PC-3 (cell line): ENCODE data around the gene EFCAB6. TPM values are rescaled to one million over a fixed set of nuclear protein-coding genes. Genes with fewer than 3 reads are reported as not detected.

Experiments
- ATAC-seq: fragments of 200-7000 bp; cut with Tn5 transposase; 2 replicates; pipeline ENCODE4 v1.9.1; 2020; ENCODE audit warnings: mild to moderate bottlenecking, moderate library complexity
- BruUV-seq: library from RNA; stranded (reverse); fragments of 400-500 nt; replicated peaks from 2 replicates; lab custom pipeline; 2021; lab: Mats Ljungman, UMichigan
- CTCF ChIA-PET: fragments of 300-600 bp; sonication (Branson Sonifier 250); formaldehyde crosslinking; loops from one replicate; lab custom pipeline; 2022; ENCODE audit warnings: antibody characterized with exemption; lab: Charles Lee
- POLR2A ChIA-PET: fragments of 300-600 bp; sonication (Branson Sonifier 250); formaldehyde crosslinking; loops from one replicate; lab custom pipeline; 2022; ENCODE audit warnings: antibody characterized with exemption; ENCODE audit not compliant: unreplicated experiment; lab: Charles Lee
- DNase-seq: peaks from one replicate; pipeline ENCODE4 v3.0.0-alpha.2; 2015
- H2AFZ ChIP-seq: fragments of 300-600 bp; sonication (generic); 2 replicates; pipeline ENCODE4 v1.6.0; 2016; ENCODE audit warnings: antibody characterized with exemption, low read length
- H3F3A ChIP-seq: fragments of 300-600 bp; sonication (generic); one replicate; pipeline ENCODE4 v1.6.0; 2017; ENCODE audit warnings: antibody characterized with exemption, low read length, control low read depth, mild to moderate bottlenecking; ENCODE audit not compliant: unreplicated experiment
- H3K27ac ChIP-seq: fragments of 300-600 bp; sonication (generic); 2 replicates; pipeline ENCODE4 v1.5.1; 2016; ENCODE audit warnings: mild to moderate bottlenecking, low read length
- H3K27me3 ChIP-seq: fragments of 300-600 bp; sonication (generic); 2 replicates; pipeline ENCODE4 v1.6.1; 2016; ENCODE audit warnings: low read length, mixed read lengths
- H3K36me3 ChIP-seq: fragments of 300-600 bp; sonication (generic); 2 replicates; pipeline ENCODE4 v1.6.1; 2016; ENCODE audit warnings: low read depth, mixed run types, low read length, mixed read lengths
- H3K4me1 ChIP-seq: fragments of 300-600 bp; sonication (generic); 2 replicates; pipeline ENCODE4 v1.5.1; 2016; ENCODE audit warnings: low read length; ENCODE audit not compliant: insufficient read depth
- H3K4me2 ChIP-seq: fragments of 300-600 bp; sonication (generic); 2 replicates; pipeline ENCODE4 v1.6.0; 2016; ENCODE audit warnings: low read length
- H3K4me3 ChIP-seq: fragments of 300-600 bp; sonication (generic); 2 replicates; pipeline ENCODE4 v1.5.1; 2016; ENCODE audit warnings: mild to moderate bottlenecking, low read length, mixed read lengths
- H3K79me2 ChIP-seq: fragments of 300-600 bp; sonication (generic); 2 replicates; pipeline ENCODE4 v1.6.1; 2017; ENCODE audit warnings: low read length, mixed read lengths
- H3K9ac ChIP-seq: fragments of 300-600 bp; sonication (generic); 2 replicates; pipeline ENCODE4 v1.6.0; 2016; ENCODE audit warnings: mild to moderate bottlenecking, low read length
- H3K9me2 ChIP-seq: fragments of 300-600 bp; sonication (generic); replicated peaks from 2 replicates; pipeline ENCODE4 v1.6.1; 2016; ENCODE audit warnings: mixed run types, low read length, mixed read lengths
- H3K9me3 ChIP-seq: fragments of 300-600 bp; sonication (generic); 2 replicates; pipeline ENCODE4 v1.6.1; 2016; ENCODE audit warnings: low read length, mixed read lengths
- H4K20me1 ChIP-seq: fragments of 300-600 bp; sonication (generic); 2 replicates; pipeline ENCODE4 v1.6.1; 2016; ENCODE audit warnings: low read length, mixed read lengths
- EZH2 ChIP-seq: fragments of 300-600 bp; sonication (generic); IDR thresholded peaks from one replicate; pipeline ENCODE4 v1.6.1; 2017; ENCODE audit warnings: antibody characterized with exemption, mild to moderate bottlenecking, low read length; ENCODE audit not compliant: unreplicated experiment
- EZH2phosphoT487 ChIP-seq: fragments of 300-600 bp; sonication (generic); IDR thresholded peaks from 2 replicates; pipeline ENCODE4 v1.6.1; 2018; ENCODE audit warnings: mild to moderate bottlenecking, antibody characterized with exemption, low read length, borderline replicate concordance
- intact Hi-C: fragments of 100-400 bp; cut with micrococcal nuclease; formaldehyde crosslinking; loops from 2 replicates; pipeline ENCODE4 v1.9.0; 2023
- total RNA-seq: library from RNA; depleted of rRNA; stranded (reverse); fragments of >200 nt; gene quantifications from 2 replicates; pipeline ENCODE4 v1.2.3, GENCODE V29; 2014
- TF ChIP-seq, protein P1 (sequence below): fragments of 300-600 bp; sonication (generic); conservative IDR thresholded peaks from 2 replicates; pipeline ENCODE4 v1.5.1; 2017; ENCODE audit warnings: antibody characterized with exemption, low read depth, mild to moderate bottlenecking, low read length

EFCAB6 gene
- total RNA-seq, 1 experiment from 2014 or later = 0.07 TPM

DNA sequence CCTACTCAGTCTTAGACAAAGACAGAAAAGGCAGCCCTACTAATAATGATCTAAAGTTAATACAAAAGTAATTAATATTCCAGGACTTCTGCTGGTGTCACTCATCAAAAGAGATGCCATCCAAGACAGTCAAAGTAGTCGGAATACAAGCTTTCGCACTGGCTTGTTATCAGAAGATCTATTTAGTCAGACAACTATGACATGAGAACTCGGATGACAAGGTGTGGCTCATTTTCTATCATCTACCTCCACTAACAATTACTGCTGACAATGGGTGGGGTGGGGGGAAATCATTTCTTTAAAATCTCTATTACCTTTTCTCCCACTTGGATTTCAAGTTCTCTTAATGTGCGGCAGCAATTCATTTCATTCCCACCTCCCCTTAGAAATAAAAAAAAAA lies 56.7 kb downstream of the EFCAB6 start:
- ChIA-PET POLR2A (no interaction called here), CTCF (no interaction called here)
- DNase-seq (no peak), ATAC-seq (no peak)
- no peak for TF ChIP-seq EZH2phosphoT487
- TF ChIP-seq EZH2 = no peak
- TF ChIP-seq, protein P1, sequence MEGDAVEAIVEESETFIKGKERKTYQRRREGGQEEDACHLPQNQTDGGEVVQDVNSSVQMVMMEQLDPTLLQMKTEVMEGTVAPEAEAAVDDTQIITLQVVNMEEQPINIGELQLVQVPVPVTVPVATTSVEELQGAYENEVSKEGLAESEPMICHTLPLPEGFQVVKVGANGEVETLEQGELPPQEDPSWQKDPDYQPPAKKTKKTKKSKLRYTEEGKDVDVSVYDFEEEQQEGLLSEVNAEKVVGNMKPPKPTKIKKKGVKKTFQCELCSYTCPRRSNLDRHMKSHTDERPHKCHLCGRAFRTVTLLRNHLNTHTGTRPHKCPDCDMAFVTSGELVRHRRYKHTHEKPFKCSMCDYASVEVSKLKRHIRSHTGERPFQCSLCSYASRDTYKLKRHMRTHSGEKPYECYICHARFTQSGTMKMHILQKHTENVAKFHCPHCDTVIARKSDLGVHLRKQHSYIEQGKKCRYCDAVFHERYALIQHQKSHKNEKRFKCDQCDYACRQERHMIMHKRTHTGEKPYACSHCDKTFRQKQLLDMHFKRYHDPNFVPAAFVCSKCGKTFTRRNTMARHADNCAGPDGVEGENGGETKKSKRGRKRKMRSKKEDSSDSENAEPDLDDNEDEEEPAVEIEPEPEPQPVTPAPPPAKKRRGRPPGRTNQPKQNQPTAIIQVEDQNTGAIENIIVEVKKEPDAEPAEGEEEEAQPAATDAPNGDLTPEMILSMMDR = no peak
- Histone ChIP-seq H3K9ac (no peak overlapping the region), H3F3A (no peaks in the 10 kb centered on the region), H4K20me1 (no peaks in the 10 kb centered on the region), H2AFZ (no peak overlapping the region), H3K4me1 (no peaks in the 10 kb centered on the region), H3K27me3 (no peaks in the 10 kb centered on the region), H3K27ac (no peak overlapping the region), H3K9me2 (no peaks in the 10 kb centered on the region), H3K4me2 (no peak overlapping the region), H3K9me3 (no peaks in the 10 kb centered on the region), H3K4me3 (no peak overlapping the region), H3K36me3 (no peaks in the 10 kb centered on the region), H3K79me2 (no peaks in the 10 kb centered on the region)
- BruUV-seq = no TSS peak
- intact Hi-C loops = no loop called here

- H4K20me1 ChIP-seq = no peaks in the 10 kb centered on the region
- H3K9me2 ChIP-seq = no peaks in the 10 kb centered on the region
- no peaks in the 10 kb centered on the region for H3K27me3 ChIP-seq
- intact Hi-C loops = no loop called here
- no peak overlapping the region for H3K27ac ChIP-seq
- H3K79me2 ChIP-seq = no peaks in the 10 kb centered on the region
- no peaks in the 10 kb centered on the region for H3F3A ChIP-seq
- no peaks in the 10 kb centered on the region for H3K4me1 ChIP-seq
- no peak overlapping the region for H2AFZ ChIP-seq
- no peak overlapping the region for H3K9ac ChIP-seq
- DNase-seq (no peak), ATAC-seq (no peak)
- no peak overlapping the region for H3K4me3 ChIP-seq
- ChIA-PET POLR2A (no interaction called here), CTCF (no interaction called here)
- H3K4me2 ChIP-seq = no peak overlapping the region
- TF ChIP-seq, protein P1 = no peak
- no peak for TF ChIP-seq EZH2
- TF ChIP-seq EZH2phosphoT487 = no peak
- BruUV-seq = no TSS peak
- no peaks in the 10 kb centered on the region for H3K36me3 ChIP-seq
- H3K9me3 ChIP-seq = no peaks in the 10 kb centered on the region
Measured at GRCh38 chr22:43755011-43755410, 57.1 kb downstream of the EFCAB6 start.

- intact Hi-C loops = no loop called here
- POLR2A ChIA-PET = no interaction called here
- Histone ChIP-seq H3K27me3 (no peaks in the 10 kb centered on the region), H3K4me3 (no peak overlapping the region), H3F3A (no peaks in the 10 kb centered on the region), H3K9me3 (no peaks in the 10 kb centered on the region), H2AFZ (no peak overlapping the region), H3K9me2 (no peaks in the 10 kb centered on the region), H3K4me2 (no peak overlapping the region), H3K36me3 (no peaks in the 10 kb centered on the region), H3K4me1 (no peaks in the 10 kb centered on the region), H3K27ac (no peak overlapping the region), H4K20me1 (no peaks in the 10 kb centered on the region), H3K9ac (no peak overlapping the region), H3K79me2 (no peaks in the 10 kb centered on the region)
- CTCF ChIA-PET = no interaction called here
- TF ChIP-seq EZH2phosphoT487 (no peak), EZH2 (no peak)
- TF ChIP-seq, protein P1 = no peak
- no TSS peak for BruUV-seq
- no peak for DNase-seq
- ATAC-seq = no peak
Measured at GRCh38 chr22:43754176-43754575, 57.9 kb downstream of the EFCAB6 start.
